GM19035 (cell line): ENCODE measurements around the gene DHRS7C.
"Not testable (repeated sequence)": the region's sequence is repeated elsewhere in the genome, so short reads cannot be mapped to it uniquely, and the experiment has no call there.

ENCODE experiments used
- ATAC-seq: cut with Tn5 transposase; IDR thresholded peaks from one replicate; pipeline ENCODE4 v1.9.1; 2021; ENCODE audit not compliant: unreplicated experiment

The DHRS7C gene

DNA sequence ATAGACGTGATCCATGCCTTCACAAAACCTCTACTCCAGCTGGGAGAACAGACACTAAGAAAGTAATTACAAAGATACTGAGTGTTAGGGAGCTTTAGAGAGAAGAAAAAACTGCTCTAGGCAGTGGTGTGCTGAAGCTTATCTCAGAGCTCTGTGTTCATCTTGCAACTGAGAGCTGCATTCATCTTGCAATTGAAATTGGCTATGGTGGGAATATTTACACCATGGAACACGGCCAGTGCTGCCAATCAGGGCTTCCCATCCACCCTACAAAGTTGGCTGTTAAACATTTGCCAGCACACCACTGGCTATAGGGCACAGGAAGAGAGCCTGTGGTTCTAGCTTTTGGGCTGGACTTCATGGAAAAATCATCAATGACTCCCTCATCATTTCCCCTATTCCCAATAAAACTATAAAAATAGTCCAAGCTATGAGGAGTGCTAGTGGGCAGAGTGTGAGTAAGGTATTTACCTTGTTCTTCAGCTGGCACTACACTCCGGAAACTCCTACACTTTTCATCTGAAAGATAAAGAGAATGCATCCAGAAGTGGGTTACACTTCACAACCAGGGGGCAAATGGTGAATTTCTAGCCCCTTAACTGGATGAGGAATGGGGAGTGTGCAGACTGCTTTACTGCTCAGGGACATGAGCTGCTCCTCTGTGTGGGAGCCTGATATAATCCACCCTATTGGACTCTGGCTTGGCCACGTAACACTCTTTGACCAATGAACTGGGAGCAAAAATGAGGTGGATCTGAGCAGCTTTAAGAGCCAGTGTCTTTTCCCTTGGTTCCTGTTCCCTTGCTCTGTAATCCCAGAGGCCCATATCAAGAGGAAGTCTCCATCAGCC lies 18.9 kb upstream of the DHRS7C start:
- no peak for ATAC-seq

DNA sequence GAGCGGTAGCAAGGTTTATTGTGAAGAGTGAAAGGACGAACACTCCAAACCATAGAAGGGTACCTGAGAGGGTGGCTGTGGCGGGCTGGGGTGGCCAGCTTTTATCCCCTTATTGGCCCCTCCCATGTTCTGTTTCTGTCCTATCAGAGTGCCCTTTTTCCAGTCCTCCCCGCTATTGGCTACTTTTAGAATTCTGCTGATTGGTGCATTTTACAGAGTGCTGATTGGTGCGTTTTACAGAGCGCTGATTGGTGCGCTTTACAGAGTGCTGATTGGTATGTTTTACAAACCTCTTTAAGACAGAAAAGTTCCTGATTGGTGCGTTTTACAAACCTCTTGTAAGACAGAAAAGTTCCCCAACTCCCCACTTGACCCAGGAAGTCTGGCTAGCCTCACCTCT lies 18.0 kb upstream of the DHRS7C start:
- ATAC-seq = no peak

DNA sequence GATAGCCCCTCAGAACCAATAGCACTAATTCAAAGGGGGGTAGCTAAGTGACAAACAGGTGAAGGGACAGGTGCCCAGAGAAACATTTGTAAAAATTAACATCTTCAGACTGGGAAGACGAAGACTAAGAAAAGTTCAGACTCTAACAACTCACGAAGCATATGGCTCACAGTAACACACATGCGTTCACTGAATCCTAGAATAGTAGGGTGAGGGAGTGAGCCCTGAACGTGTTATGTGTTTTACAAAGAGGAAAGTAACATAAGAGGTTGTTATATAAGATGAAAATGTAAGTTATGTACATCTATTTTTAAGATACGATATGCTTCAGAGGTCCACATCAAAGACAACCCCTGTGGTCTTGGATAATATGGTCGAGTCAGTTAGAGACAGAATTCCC lies 15.3 kb upstream of the DHRS7C start:
- ATAC-seq = no peak

DNA sequence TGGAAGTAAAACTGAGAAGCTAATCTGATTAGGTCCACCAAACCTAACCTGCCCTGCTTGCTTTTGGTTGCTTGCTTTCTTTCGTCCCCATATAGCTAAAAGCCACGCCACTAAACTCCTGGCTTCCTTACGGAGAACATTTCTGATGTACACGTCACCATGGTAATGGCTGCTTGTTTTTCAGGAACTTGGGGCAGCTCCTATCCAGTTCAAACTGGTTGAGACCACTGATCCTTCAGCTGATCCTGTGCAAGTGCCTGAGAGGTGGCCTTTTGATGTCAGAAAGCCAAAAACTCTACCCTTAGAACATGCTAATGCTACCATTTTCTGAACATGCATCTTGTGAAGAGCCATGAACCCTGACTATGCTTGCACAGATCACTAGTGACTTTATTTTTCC lies 14.4 kb upstream of the DHRS7C start:
- ATAC-seq = no peak

DNA sequence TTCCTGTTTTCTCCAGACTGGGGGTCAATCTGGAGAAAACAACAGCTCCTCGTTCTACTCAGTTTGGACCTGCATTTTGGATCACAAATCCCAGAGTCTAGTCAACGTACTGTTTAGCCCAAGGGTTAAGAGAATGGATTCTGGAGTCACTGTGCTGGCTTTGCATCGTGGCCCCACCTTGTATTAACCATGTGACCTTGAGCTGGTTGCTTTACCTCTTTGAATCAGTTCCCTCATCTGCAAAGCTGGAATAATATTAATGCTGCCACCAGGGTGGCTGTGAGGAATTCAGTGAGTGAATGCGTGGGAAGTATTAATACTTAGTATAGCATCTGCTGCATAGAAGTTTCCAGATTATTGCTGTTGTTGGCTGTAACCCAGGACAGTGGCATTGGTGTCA lies 11.3 kb upstream of the DHRS7C start:
- ATAC-seq = no peak

DNA sequence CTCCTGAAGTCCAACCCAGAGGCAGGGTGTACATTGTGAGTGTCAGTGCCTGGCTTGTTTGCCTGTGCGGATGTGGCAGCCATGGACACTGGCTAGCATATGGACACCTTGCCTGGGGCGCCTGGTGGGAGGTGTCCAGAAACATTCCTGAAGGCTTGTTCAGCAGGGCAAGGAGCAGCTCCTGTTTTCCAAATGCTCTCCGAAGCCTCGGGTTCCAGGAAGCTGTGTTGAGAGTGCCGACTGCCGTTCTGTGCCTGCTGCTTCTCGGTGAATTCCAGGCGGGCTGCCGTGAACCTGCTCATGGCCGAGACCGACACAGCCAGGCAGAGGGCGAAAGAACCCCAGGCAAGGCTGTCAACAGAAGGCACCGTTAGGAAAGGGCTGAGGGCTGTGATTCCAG lies 10.9 kb upstream of the DHRS7C start:
- no peak for ATAC-seq

DNA sequence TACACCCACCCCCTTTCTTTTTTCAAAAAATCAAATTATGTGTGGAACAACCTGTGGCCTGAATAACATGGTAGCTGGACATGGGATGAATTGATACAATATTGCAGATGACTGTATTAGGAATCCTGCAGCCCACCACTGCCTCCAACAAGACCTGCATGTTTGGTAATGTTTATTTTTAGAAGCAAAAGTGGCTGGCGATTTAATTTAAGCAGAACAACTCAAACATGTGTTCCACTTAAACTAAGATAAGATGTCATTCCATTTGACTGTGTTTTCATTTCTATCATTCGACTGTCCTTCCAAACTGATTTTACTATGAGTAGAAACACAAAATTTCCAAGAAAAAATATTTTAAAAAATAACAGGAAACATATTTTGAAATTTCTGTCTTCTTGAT lies 10.1 kb upstream of the DHRS7C start:
- no peak for ATAC-seq

DNA sequence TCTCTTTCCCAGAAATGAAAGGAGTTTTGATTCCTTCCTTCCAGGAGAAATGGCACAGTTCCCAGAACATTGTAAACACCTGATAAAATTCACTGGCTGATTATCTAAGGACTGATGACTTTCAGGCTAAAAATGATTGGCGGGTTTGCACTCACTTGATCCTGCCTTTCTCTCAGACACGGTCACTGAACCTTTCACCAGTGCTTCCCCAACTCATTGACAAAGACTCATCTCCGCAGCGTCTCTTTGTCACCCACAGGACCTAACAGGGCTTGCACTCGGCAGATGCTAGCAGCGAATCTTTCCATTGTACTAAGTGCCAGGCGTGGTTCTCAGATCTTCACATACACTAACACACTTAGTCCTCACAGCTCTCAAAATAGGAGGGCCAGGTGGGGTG lies 7.3 kb upstream of the DHRS7C start:
- ATAC-seq = no peak

DNA sequence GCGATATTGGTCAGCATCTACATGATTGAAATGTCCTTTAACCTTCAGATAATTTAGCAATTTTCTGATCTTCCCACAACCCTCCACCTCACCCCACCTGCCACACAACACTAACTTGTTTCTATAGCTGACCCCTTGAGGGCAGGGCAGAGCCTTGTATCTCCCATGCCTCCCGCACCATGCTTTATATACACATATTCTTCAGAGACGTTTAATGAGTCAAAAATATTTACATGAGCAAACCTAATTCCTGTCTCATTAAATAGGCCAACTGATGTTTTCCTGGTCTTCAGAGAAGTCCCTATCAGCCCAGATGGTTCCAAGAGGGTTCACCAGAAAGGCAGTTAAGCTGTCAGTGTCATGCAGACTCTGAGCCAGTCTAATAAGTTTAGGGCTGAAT lies 6.6 kb upstream of the DHRS7C start:
- no peak for ATAC-seq

DNA sequence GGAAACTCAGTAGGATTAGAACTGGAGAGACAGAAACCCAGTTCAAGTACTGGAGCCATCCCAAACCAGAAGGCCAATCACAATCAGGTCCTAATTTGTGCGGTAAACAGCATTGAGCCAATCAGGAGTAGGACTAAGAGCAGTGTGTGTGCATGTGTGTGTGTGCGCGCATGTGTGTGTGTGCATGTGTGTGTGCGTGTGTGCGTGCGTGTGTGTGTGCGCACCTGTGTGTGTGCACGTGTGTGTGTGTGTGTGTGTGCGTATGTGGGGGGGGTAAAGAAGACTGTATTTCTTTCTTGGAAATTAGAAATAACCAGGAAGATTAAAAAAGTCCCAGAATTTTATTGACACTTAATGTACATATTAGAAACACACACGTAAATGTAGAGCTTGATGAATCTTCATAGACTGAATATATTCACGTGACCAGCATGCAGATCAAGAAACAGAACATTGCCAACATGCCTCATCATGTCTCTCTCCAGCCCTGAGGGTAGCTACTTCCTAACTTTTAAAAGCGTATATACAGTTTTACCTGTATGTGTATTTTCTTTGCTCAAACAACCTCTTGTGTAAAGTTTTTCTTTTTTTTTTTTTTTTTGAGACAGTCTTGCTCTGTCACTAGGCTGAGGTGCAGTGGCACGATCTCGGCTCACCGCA lies 919 bp upstream of the DHRS7C start:
- ATAC-seq = no peak

DNA sequence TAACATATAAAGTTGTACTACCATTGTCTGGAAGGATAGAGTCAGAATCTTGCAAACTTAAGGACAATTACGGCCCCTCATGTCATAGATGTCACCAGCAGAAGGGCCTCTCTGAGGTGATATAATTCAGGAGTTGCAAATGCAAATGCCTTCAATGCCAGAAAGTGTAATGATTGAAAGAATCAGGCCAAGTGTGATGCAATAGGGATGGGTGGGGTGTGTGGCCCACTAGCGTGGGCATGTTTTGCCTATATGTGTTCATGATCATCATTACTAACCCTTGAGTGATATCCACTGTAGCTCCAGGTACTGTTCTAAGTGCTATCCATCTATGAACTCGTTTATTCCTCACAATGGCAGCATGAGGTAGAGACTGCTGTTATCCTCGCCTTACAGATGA lies 1.1 kb downstream of the DHRS7C start:
- ATAC-seq = no peak

DNA sequence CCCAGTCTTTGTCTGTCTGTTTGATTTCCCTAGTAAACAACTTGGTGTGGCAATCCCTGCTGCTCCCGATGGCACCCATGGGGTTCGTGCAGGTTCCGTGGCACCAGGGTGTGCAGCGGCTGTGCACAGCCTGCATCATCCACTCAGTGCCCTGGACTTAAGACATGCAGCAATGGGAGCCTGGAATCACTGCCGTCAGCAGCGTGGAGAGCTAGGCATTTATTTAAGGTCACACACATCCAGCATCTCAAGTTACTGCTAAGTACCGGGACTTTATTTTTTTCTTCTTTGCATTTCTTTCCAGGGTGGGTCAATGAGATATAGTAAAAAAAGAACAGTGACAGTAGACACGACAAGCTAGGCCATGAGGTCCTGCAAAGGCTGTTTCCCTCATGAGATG lies 2.8 kb downstream of the DHRS7C start:
- no peak for ATAC-seq

DNA sequence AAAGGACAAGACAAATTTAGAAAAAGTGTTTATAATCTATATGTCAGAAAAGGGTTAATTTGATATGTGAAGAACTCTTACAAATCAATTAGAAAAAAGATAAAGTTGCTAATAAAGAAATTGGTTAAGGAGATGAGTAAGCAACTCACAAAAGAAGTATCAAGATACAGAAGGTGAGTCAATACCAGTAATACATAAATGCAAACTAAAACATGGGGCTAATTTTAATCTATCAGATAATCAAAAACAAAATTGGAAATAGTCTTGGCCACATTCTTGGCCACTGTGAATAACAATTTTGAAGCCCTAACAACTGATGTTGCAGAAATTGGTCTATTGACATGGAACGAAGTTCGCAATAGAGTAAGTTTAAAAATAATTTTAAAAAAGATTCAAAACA lies 6.8 kb downstream of the DHRS7C start:
- no peak for ATAC-seq

DNA sequence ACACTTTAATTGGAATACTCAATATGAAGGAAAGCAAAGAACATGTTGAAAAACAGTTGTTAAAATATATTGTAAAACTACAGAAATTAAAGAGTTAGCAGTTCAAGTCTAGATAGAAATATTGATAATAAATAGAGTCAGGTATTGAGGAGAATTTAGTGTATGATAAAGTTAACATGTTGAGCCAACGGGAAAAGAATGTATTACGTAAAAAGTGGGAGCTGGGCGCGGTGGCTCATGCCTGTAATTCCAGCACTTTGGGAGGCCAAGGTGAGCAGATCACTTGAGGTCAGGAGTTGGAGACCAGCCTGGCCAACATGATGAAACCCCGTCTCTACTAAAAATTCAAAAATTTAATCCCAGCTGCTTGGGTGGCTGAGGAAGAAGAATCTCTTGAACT lies 7.9 kb downstream of the DHRS7C start:
- ATAC-seq = not testable (repeated sequence)

DNA sequence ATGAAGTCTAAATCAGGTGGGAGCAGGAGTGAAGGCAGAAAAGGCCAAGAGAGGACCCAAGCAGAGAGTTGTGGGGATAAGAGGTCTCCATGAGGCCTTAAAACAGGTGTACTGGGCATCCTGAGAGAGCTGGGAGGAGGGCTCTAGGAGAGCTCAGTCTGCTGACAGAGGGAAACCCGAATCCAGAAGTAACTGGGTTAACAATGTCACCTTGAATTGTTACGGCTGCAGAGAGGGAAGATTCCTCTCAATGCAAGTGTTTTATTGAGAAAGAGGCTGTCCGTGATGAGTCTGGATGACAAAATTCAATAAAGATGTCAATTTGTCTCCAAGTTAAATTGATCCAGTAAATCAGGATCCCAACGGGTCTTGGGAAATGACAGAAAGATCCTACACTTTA lies 8.3 kb downstream of the DHRS7C start:
- ATAC-seq = no peak

DNA sequence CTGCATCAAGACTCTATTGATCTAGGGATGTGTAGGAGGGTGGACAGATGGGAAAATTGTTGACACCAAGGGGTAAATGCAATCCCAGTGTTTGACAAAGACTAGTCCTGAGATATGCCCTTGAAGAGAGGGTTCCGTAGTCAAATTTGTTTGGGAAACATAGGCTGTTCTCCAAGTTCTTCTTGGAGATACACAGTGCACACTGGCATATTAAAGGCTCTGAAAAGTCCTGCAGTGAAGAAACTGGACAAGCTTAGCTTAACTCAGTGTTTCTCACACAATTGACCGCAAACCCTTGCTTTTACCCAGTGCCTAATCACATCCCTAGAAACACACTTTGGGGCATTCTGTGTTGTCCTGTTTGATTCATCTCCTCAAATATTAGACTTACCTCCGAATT lies 10.8 kb downstream of the DHRS7C start:
- ATAC-seq = no peak

DNA sequence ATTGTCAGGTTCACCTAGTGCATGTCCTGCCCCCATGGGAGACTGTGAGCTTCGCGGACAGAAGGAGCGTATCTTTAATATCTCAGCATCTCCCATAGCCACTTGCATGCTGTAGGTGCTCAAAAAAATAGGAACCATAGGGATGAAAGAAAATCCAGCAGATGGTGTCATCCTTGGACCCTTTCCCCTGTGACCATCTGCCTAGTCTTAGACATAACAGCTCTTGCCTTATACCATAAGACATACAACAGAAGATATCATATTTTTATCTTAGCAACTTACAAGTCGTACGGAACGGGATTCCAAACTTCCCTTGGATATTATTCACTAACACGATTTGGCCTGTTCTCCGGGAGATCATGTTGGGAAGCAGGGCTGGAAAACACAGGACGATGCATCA lies 14.5 kb downstream of the DHRS7C start:
- ATAC-seq = no peak

DNA sequence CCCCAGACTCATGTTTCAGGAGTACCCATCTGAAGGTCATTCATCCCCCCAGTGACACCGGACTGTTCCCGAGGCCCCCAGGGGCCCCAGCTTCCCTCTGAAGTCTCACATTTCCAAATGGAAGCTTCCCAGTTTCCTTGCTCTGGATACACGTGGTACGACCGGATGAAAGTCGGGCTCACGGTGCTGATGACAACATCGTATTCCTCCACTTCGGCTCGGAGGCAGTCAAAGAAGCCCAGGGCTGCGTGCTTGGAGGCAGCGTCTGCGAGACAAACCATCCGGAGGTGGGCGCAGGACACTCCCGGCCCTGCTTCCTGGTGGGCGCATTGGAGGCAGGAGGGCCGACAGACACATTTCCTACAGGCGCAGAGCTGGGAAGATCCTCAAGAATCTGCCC lies 18.7 kb downstream of the DHRS7C start:
- no peak for ATAC-seq

DNA sequence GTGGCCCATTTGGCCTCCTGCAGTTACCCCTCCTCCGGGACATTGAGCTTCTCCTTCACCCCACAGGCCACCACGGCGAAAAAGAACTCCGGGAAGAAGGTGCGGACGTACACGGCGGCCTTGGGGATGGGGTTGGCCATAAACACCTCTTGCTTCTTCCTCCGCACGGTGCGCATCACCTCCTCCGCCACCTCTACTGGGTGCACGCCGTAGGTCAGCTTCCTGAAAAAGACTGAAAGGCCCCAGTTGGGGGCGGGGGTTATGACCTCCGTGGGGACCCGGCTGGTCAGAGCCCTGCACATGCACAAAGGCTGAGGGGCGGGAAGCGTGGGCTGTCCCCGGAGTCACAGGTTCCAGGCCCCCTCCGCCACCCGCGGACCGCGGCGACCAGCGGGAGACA lies 19.9 kb downstream of the DHRS7C start:
- ATAC-seq = no peak

DNA sequence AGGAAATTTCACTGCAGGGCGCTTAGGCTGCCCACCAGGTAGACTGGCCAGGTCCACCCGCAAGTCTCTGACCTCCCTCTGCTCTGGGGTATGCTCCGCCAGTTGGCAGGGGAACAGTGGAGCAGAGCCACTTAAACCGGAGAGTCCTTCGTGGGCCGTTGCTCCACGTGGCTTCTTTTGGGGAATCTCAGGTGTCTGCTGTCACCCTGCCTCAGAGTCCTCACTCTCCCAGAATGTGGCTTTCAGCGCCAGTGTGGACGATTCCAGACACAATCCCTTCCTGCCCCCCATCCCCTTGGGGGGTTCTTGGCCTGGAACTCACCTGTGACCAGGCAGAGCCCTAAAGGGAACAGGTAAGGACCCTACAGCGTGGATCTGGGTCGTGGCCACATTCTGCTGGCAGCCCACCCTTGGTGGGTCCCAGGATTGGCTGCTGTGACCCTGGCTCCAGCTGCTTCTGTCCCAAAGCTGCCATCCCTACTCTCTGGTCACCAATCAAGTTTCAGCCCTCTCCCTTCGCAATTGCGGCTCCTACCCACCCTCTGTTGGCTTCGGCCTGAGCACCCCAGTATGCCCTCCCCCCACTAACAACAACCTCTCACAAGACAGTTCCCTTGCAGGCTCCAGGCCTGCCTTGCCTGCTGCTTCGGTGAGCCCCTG lies 22.2 kb downstream of the DHRS7C start:
- no peak for ATAC-seq

DNA sequence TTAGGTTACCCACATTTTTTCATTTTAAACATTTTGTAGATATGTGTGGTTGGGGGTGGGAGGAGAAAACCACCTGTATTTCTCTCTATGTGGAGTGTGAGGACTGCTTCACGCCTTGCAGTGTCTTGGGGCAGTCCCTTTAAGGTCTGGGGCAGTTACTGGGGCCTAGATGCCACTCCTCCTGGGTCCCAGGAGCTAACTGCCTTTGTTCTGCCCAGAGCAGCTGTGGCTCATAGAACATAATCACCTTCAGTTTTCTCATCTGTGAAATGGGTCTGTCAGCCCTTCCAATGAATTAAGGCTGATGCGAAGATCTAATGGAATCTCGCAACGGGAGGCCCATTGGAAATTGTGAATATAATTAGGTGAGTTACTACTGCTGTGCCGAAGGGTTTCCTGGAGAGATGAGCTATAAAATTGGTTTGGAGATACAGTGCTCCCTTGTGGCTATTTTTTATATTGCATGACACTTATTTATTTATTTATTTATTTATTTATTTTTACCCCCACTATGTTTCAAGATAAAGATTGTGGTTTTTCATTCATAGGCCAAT lies 22.9 kb downstream of the DHRS7C start:
- ATAC-seq = no peak

DNA sequence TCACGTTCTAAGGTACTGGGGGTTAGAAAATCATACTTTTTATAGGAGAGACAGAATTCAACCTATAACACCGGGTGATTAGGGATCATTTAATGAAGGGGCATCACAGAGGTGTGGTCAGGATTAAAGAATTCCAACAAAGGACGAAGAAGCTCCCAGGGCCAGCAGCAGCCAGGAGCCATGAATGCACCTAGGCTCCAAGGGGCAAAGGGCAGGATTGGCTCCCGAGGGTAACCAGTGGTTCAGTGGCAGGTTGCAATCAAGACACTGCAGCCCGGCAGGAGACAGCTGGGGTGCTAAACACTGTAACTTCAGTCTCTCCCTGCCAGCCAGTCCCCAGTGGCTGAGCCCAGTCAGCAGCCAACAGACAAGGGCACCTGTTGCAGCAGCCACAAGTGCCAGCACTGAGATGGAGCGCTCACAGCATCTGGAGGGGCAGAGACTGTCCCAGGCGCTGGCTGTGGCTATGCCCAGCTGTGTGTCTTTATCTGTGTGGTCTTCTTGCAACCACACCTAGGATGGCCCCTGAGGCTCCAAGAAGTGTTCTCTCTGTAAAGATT lies 23.9 kb downstream of the DHRS7C start:
- ATAC-seq = no peak
